SJSA1 (cell line): Measurements from ENCODE around the gene ACSL6. TPM values are rescaled to one million over a fixed set of nuclear protein-coding genes. Genes with fewer than 3 reads are reported as not detected.

Experiments used
- DNase-seq, 2 experiments: peaks; one replicate each; pipeline ENCODE4 v3.0.0-alpha.2; 2015 to 2020; ENCODE audit warnings: low spot score in 2 of 2, low read depth in 1 of 2
- H3K27ac ChIP-seq: fragments of 250-450 bp; sonication (Bioruptor Pico); 2 replicates; pipeline ENCODE4 v1.5.1; 2020; ENCODE audit warnings: mild to moderate bottlenecking, moderate library complexity
- H3K27me3 ChIP-seq: fragments of 250-450 bp; sonication (Bioruptor Pico); replicated peaks from 2 replicates; pipeline ENCODE4 v1.5.1; 2020; ENCODE audit warnings: mild to moderate bottlenecking, moderate library complexity
- H3K36me3 ChIP-seq: fragments of 250-450 bp; sonication (Bioruptor Pico); 2 replicates; pipeline ENCODE4 v1.5.1; 2020; ENCODE audit warnings: mild to moderate bottlenecking
- H3K4me1 ChIP-seq: fragments of 250-450 bp; sonication (Bioruptor Pico); replicated peaks from 2 replicates; pipeline ENCODE4 v1.6.1; 2021; ENCODE audit warnings: mild to moderate bottlenecking
- H3K4me3 ChIP-seq: fragments of 250-450 bp; sonication (Bioruptor Pico); 2 replicates; pipeline ENCODE4 v1.5.1; 2020; ENCODE audit warnings: mild to moderate bottlenecking
- H3K9me3 ChIP-seq: fragments of 250-450 bp; sonication (Bioruptor Pico); replicated peaks from 2 replicates; pipeline ENCODE4 v1.5.1; 2020; ENCODE audit warnings: mild to moderate bottlenecking
- total RNA-seq: library from RNA; depleted of rRNA; stranded (reverse); fragments of >200 nt; shearing (Covaris generic); gene quantifications from 2 replicates; pipeline ENCODE4 v1.2.3, GENCODE V29; 2014

Gene ACSL6
- total RNA-seq, 1 experiment from 2014 or later = 0.03 TPM

DNA sequence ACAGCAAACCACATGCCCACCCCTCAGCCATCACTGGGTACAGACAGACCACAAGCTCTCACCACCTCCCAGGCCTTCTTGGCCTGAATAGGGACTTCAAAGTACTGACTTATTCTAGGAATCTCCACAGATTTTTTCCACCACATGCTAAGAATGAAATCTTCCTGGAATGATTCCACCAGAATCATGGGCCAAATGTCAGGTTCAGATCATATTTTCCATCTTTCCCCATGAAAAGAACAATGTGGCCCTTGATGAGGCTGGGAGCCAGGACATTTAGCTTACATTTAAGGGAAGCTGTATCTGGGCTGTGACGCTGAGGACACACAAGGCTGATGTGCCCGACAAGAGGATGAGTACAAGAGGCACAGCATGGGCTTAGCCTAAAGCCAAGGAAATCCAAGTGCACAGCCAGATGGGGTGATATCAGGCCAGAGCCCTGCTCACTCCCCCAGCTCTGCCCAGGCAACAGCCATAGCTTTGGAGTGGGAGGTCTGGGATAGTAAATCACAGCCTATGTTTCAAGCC lies 28.1 kb downstream of the ACSL6 start:
- Histone ChIP-seq H3K27me3 (no peaks in the 10 kb centered on the region; the same call in 1 of the 2 replicates), H3K4me3 (no peak overlapping the region), H3K27ac (no peak overlapping the region), H3K9me3 (no peaks in the 10 kb centered on the region), H3K36me3 (no peaks in the 10 kb centered on the region), H3K4me1 (no peaks in the 10 kb centered on the region)
- DNase-seq = no peak

GRCh38 chr5:131981516-131981915 lies 29.9 kb downstream of the ACSL6 start:
- no peaks in the 10 kb centered on the region; the same call in 1 of the 2 replicates for H3K9me3 ChIP-seq
- no peak for DNase-seq
- H3K27ac ChIP-seq = no peak overlapping the region
- H3K36me3 ChIP-seq = no peaks in the 10 kb centered on the region
- H3K4me3 ChIP-seq = no peak overlapping the region
- no peaks in the 10 kb centered on the region; the same call in 1 of the 2 replicates for H3K27me3 ChIP-seq
- no peaks in the 10 kb centered on the region for H3K4me1 ChIP-seq

DNA sequence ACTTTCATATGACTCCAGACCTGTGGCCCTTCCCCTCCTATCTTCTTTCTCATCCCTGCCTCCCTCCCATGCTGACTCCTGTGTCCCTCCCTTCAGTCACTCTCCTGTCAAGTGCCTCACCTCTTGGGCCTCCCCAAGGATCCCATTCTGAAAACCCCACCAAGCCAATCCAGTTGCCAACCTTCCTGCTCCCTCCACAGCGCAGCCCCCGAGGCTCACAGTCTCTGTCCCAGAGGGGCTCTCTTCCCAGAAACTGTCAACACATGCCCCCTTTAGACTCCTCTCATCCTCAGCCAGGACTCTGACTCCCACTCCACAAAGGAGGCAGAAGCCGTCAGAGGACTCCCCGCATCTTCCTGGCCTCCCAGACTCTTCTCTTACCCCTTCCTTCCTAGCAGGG lies 30.8 kb downstream of the ACSL6 start:
- Histone ChIP-seq H3K27ac (no peak overlapping the region), H3K4me1 (no peaks in the 10 kb centered on the region), H3K27me3 (no peaks in the 10 kb centered on the region; the same call in 1 of the 2 replicates), H3K36me3 (no peaks in the 10 kb centered on the region), H3K4me3 (no peak overlapping the region), H3K9me3 (no peaks in the 10 kb centered on the region; the same call in 1 of the 2 replicates)
- no peak for DNase-seq

DNA sequence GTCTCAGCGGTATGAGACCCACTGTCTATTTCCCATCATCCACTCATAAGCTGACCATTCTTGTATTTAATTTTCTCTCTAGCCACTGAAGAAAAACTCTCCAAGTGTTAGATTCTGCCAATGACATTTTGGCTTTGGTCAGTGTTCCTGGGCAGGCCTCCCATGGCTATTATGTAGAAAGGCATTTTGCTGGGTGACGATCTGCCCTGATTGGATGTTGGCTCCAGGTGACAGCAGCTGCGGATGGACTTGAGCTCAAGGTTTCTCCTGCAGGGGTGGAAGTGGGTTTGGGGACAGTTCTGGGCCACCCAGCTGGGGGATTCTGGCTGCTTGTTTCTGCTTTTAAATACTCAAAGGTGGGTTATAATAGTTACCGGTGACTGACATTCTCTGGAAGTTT lies 31.6 kb downstream of the ACSL6 start:
- Histone ChIP-seq H3K27me3 (no peaks in the 10 kb centered on the region; the same call in 1 of the 2 replicates), H3K9me3 (no peaks in the 10 kb centered on the region; the same call in 1 of the 2 replicates), H3K36me3 (no peaks in the 10 kb centered on the region), H3K4me1 (no peaks in the 10 kb centered on the region), H3K4me3 (no peak overlapping the region), H3K27ac (no peak overlapping the region)
- DNase-seq = no peak

- H3K4me3 ChIP-seq = no peak overlapping the region
- no peak overlapping the region for H3K27ac ChIP-seq
- H3K36me3 ChIP-seq = no peaks in the 10 kb centered on the region
- H3K9me3 ChIP-seq = no peaks in the 10 kb centered on the region; the same call in 1 of the 2 replicates
- peak in 1 of 2 experiments; percentile 14 for DNase-seq
- no peaks in the 10 kb centered on the region for H3K4me1 ChIP-seq
- no peaks in the 10 kb centered on the region; the same call in 1 of the 2 replicates for H3K27me3 ChIP-seq
These were observed 34.2 kb downstream of the ACSL6 start for GRCh38 chr5:131977212-131977604.

DNA sequence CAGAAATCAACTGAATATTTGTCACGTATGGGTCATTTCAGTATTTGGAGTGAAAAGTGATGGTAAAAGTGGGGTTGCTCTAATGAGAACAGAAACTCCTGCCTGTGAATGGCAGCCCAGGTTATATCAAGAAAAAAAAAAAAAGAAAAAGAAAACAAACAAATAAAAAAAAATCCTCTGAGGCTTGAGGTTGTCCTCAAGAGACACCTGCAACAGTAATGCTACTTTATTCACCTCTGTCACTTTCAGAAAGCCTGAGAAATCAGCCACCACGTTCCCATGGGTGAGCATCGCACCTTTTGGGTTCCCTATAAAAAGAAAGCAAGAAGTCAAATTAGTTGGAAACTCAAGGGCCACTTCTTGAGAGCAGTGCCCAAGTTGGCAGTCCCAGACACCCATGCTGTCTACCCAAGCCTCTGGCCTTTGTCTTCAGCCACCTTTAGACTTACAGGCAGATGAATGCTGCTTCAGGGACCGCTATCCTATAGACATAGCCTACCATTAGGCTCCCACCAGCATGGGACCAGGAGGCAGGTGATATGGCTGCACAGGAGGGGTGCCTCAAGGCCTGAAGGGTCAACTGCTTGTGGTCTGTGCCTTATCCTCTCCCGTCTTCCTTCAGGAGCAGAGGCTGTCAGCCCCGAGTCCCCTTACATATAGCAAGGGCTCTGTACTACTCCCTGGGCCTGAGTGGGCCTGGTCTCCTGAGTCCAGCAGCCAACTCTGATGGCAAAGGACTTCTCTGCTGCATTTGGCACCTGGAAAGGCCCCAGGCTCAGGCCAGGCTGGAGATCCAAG lies 34.8 kb downstream of the ACSL6 start:
- Histone ChIP-seq H3K36me3 (no peaks in the 10 kb centered on the region), H3K27me3 (no peaks in the 10 kb centered on the region; the same call in 1 of the 2 replicates), H3K4me1 (no peaks in the 10 kb centered on the region), H3K9me3 (no peaks in the 10 kb centered on the region; the same call in 1 of the 2 replicates), H3K4me3 (no peak overlapping the region), H3K27ac (no peak overlapping the region)
- DNase-seq = peak in 1 of 2 experiments; percentile 26

- H3K27ac ChIP-seq = no peak overlapping the region
- H3K9me3 ChIP-seq = no peaks in the 10 kb centered on the region; the same call in 1 of the 2 replicates
- no peak overlapping the region for H3K4me3 ChIP-seq
- no peaks in the 10 kb centered on the region for H3K27me3 ChIP-seq
- no peaks in the 10 kb centered on the region for H3K36me3 ChIP-seq
- no peaks in the 10 kb centered on the region for H3K4me1 ChIP-seq
- DNase-seq = peak in 1 of 2 experiments; percentile 44
These were observed 36.3 kb downstream of the ACSL6 start for GRCh38 chr5:131974956-131975726.

DNA sequence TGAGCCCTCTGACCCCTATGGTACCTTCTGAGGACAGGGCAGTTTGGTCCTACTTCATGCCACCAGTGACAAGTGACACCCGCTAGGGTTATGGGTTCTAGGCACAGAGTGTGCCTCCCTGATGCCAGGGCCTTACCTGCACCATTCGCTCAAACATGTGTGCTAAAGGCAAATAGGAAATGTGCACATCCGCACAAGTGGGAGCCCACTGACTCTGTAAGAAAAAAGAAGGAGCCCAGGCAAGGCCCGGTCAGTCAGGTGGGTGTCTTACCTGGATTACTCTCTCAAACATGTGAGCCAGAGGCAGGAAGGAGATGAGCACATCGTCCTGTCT lies 36.9 kb downstream of the ACSL6 start:
- Histone ChIP-seq H3K36me3 (no peaks in the 10 kb centered on the region), H3K9me3 (no peaks in the 10 kb centered on the region; the same call in 1 of the 2 replicates), H3K27ac (no peak overlapping the region), H3K4me3 (no peak overlapping the region), H3K4me1 (no peaks in the 10 kb centered on the region), H3K27me3 (no peaks in the 10 kb centered on the region)
- DNase-seq = peak in 1 of 2 experiments; percentile 32

GRCh38 chr5:131974016-131974415 lies 37.4 kb downstream of the ACSL6 start:
- H3K9me3 ChIP-seq = no peaks in the 10 kb centered on the region; the same call in 1 of the 2 replicates
- 0 out of 2 replicates have a peak, but pooled peaks cover 2% of the 10 kb centered on the region for H3K27me3 ChIP-seq
- no peaks in the 10 kb centered on the region for H3K4me1 ChIP-seq
- no peak overlapping the region for H3K4me3 ChIP-seq
- no peaks in the 10 kb centered on the region for H3K36me3 ChIP-seq
- DNase-seq = peak in 1 of 2 experiments; percentile 25
- no peak overlapping the region for H3K27ac ChIP-seq

- Histone ChIP-seq H3K27me3 (0 out of 2 replicates have a peak, but pooled peaks cover 2% of the 10 kb centered on the region), H3K4me3 (no peak overlapping the region), H3K4me1 (no peaks in the 10 kb centered on the region), H3K27ac (no peak overlapping the region), H3K9me3 (no peaks in the 10 kb centered on the region; the same call in 1 of the 2 replicates), H3K36me3 (no peaks in the 10 kb centered on the region)
- DNase-seq = peak in 1 of 2 experiments; percentile 33
These were observed 38.3 kb downstream of the ACSL6 start for GRCh38 chr5:131973089-131973712.

DNA sequence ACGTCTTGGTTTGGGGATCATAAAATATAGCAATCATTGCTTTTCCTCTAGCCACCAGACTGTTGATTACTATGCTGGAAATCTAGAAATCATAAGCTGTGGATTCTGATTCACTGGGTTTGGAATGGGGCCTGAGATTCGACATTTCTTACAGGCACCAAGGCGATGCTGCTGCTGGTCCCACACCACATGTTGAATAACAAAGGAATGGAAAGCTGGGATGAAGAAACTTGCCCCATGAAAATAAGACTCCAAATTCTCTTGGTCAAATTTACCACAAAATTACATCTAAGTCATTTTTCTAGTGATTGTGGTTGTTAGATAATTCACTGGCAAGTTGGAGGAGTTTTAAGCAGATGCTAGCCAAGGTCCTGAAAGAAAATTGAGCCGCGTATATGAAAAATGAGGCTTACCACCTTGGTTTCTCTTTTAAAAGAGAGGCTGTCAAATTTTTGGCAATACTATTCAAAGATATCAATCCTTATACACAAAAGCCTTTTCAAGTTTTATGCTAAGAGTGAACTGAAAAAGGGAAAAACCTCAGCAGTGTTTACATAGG lies 43.0 kb downstream of the ACSL6 start:
- H3K27me3 ChIP-seq = 0 out of 2 replicates have a peak, but pooled peaks cover 2% of the 10 kb centered on the region
- no peak for DNase-seq
- no peak overlapping the region for H3K4me3 ChIP-seq
- H3K27ac ChIP-seq = no peak overlapping the region
- no peaks in the 10 kb centered on the region for H3K9me3 ChIP-seq
- H3K4me1 ChIP-seq = no peaks in the 10 kb centered on the region
- H3K36me3 ChIP-seq = no peaks in the 10 kb centered on the region

DNA sequence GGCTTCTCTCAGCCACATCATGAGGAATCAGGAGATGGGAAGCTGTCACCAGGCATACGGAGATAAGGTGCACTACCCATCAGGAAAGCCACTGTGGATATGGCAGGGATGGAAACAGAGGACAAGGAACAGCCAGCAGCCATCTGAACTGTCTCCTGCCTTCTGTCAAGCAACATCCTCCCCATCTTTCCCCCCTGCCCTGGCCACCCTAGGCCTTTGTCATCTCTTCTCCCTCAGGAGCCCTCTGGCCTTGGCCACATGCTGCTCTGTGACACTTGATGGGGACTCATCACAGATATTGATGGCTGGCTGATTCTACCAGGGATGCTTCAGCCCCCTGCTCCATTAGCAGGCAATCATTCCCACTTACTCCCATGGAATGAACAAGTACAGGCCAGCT lies 44.9 kb downstream of the ACSL6 start:
- Histone ChIP-seq H3K27ac (no peak overlapping the region), H3K27me3 (0 out of 2 replicates have a peak, but pooled peaks cover 2% of the 10 kb centered on the region), H3K9me3 (no peaks in the 10 kb centered on the region), H3K36me3 (no peaks in the 10 kb centered on the region), H3K4me3 (no peak overlapping the region), H3K4me1 (no peaks in the 10 kb centered on the region)
- DNase-seq = no peak

GRCh38 chr5:131965826-131966415 lies 45.5 kb downstream of the ACSL6 start:
- H3K27me3 ChIP-seq = 0 out of 2 replicates have a peak, but pooled peaks cover 2% of the 10 kb centered on the region
- H3K9me3 ChIP-seq = no peaks in the 10 kb centered on the region
- H3K36me3 ChIP-seq = no peaks in the 10 kb centered on the region
- no peak for DNase-seq
- no peaks in the 10 kb centered on the region for H3K4me1 ChIP-seq
- H3K4me3 ChIP-seq = no peak overlapping the region
- no peak overlapping the region for H3K27ac ChIP-seq
